ENCODE data around the gene DPP8. TPM values are rescaled to one million over a fixed set of nuclear protein-coding genes. Genes with fewer than 3 reads are reported as not detected.
A peak's percentile ranks its signal among the peaks of the same experiment; 100 is the strongest.
"Not testable (repeated sequence)": the region's sequence is repeated elsewhere in the genome, so short reads cannot be mapped to it uniquely, and the experiment has no call there.

Gene DPP8
- total RNA-seq, 2 experiments from 2014 or later, result 25.8 to 26.4 TPM

GRCh38 chr15:65468229-65468909 is 49.1 kb downstream of the DPP8 start:
- H3K4me3 Mint-ChIP-seq, result no peak overlapping the region
- H3K4me1 Mint-ChIP-seq, result no peaks in the 10 kb centered on the region
- H3K9me3 Mint-ChIP-seq (ENCODE audit: low read depth), result no peaks in the 10 kb centered on the region
- ChIA-PET CTCF (no interaction called here), POLR2A (interaction anchor here (0.6 kb wide), 3 partner anchors 24 to 167 kb away, joined by 3 to 8 read pairs (median 3); partner anchors contain the start of gene RNU5B-1)
- intact Hi-C loops (cut with DNase I, micrococcal nuclease), result no loop called here
- H3K36me3 Mint-ChIP-seq (ENCODE audit: low read depth), result peaks cover 29% of the 10 kb centered on the region
- no peak overlapping the region for H3K27ac Mint-ChIP-seq
- H3K27me3 Mint-ChIP-seq, result no peaks in the 10 kb centered on the region
- DNase-seq, result no peak
- no peak for ATAC-seq

DNA sequence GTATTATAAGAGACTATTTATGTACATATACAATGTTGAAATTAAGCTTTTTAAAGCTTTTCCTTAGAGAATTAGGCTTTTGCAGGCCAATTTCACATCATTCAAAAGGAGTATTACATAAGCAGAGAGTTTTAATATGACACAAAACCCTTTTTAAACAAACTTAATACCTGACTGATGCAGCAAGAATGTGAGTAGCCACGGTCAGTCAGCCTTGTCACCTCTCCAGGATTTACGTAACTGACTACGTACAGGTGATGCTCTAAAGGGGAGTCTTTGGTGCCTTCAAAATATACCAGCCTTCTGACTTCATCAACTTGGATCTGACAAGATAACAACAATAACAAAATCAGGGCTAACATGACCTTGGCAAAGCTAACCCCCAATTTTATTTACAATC is 50.6 kb downstream of the DPP8 start:
- ChIA-PET CTCF (interaction anchor here (0.6 to 1.1 kb wide), 3 partner anchors 85 to 1004 kb away, joined by 3 to 4 read pairs (median 3); no protein-coding TSS in a partner anchor), POLR2A (interaction anchor here (0.7 kb wide), 1 partner anchor 112 kb away, joined by 3 read pairs; no protein-coding TSS in a partner anchor)
- H3K4me1 Mint-ChIP-seq, result no peaks in the 10 kb centered on the region
- H3K4me3 Mint-ChIP-seq, result no peak overlapping the region
- ATAC-seq (no peak), DNase-seq (no peak)
- peaks cover 26% of the 10 kb centered on the region for H3K36me3 Mint-ChIP-seq (ENCODE audit: low read depth)
- intact Hi-C loops (cut with DNase I, micrococcal nuclease), result no loop called here
- H3K27ac Mint-ChIP-seq, result no peak overlapping the region
- H3K27me3 Mint-ChIP-seq, result no peaks in the 10 kb centered on the region
- H3K9me3 Mint-ChIP-seq (ENCODE audit: low read depth), result no peaks in the 10 kb centered on the region

DNA sequence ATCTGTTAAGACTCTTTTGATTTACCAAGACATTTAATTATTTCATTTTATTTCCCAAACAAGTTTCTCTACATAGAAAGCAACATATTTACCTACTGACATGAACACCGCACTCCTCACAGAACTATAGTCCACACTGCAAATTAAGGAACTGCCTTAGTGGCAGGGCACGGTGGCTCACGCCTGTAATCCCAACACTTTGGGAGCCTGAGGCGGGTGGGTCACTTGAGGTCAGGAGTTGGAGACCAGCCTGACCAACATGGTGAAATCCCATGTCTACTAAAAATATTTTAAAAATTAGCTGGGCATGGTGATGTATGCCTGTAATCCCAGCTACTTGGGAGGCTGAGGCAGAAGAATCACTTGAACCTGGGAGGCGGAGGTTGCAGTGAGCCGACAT is 54.4 kb downstream of the DPP8 start:
- H3K4me1 Mint-ChIP-seq; DNase-seq; H3K9me3 Mint-ChIP-seq (ENCODE audit: low read depth); H3K4me3 Mint-ChIP-seq; H3K27me3 Mint-ChIP-seq; intact Hi-C loops (cut with DNase I, micrococcal nuclease); POLR2A ChIA-PET; ATAC-seq; H3K27ac Mint-ChIP-seq: not testable (repeated sequence)
- peaks cover 27% of the 10 kb centered on the region for H3K36me3 Mint-ChIP-seq (ENCODE audit: low read depth)
- CTCF ChIA-PET, result interaction anchor here (1.3 kb wide), 1 partner anchor 11 kb away, joined by 3 read pairs; no protein-coding TSS in a partner anchor

DNA sequence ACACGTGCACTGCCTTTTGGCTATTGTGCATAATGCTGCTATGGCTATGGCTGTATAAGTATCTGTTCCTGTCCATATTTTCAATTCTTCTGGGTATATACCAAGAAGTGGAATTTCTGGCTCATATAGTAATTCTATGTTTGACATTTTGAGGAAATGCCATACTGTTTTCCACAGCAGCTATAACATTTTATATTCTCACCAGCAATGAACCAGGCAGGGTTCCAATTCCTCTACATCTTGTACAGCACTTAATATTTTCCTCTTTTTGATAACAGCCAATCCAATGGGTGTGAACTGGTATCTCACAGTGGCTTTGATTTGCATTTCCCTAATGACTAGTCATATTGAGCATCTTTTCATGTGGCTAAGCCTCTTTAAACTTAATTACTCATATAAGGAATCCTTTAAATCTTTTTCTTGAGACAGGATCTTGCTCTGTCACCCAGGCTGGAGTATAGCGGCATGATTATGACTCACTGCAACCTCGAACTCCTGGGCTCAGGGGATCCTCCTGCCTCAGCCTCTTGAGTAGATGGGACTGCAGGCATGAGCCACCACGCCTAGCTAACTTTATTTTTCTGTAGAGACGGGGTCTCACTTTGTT is 56.6 kb downstream of the DPP8 start:
- CTCF ChIA-PET, result interaction anchor here (0.6 to 1.0 kb wide), 4 partner anchors 18 to 1688 kb away, joined by 3 read pairs; no protein-coding TSS in a partner anchor
- Mint-ChIP-seq H3K4me1 (peaks cover 10% of the 10 kb centered on the region), H3K27ac (peak overlapping the region; percentile 12), H3K27me3 (no peaks in the 10 kb centered on the region), H3K4me3 (no peak overlapping the region), H3K9me3 (ENCODE audit: low read depth) (no peaks in the 10 kb centered on the region), H3K36me3 (ENCODE audit: low read depth) (peaks cover 30% of the 10 kb centered on the region)
- intact Hi-C loops (cut with DNase I, micrococcal nuclease), result loop anchor here in 1 of 2 experiments (1.0 to 2.0 kb wide), 3 partner anchors 56 to 426 kb away; partner anchors contain the start of genes DPP8 and HACD3
- POLR2A ChIA-PET, result no interaction called here
- peak; percentile 99 for ATAC-seq
- peak; percentile 72 for DNase-seq

GRCh38 chr15:65455256-65455655 is 62.2 kb downstream of the DPP8 start:
- CTCF ChIA-PET, result interaction anchor here (0.6 to 1.1 kb wide), 2 partner anchors 33 to 34 kb away, joined by 3 read pairs; no protein-coding TSS in a partner anchor
- POLR2A ChIA-PET; H3K4me1 Mint-ChIP-seq; H3K9me3 Mint-ChIP-seq (ENCODE audit: low read depth); H3K4me3 Mint-ChIP-seq; ATAC-seq; intact Hi-C loops (cut with DNase I, micrococcal nuclease); H3K27me3 Mint-ChIP-seq; H3K27ac Mint-ChIP-seq; DNase-seq: not testable (repeated sequence)
- peaks cover 27% of the 10 kb centered on the region for H3K36me3 Mint-ChIP-seq (ENCODE audit: low read depth)

DNA sequence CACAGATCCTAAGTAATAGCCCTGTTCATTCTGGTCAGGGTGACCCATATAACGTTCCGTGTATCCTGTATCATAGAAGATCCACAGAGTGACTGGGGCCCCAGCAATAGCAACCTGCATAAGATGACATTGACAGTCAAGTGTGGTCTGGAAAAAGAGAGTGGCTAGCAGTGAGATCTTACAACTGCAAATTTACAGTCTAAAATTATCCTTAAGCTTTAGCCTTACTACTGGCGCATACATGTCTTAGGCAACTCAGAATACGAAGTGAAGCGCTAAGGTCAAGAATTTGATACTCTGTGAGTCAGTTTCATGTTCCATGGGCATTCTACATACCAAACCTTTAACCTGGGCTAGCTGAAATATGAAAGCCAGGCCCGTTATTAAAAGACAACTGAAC is 65.5 kb downstream of the DPP8 start:
- no peak for ATAC-seq
- Mint-ChIP-seq H3K27me3 (no peaks in the 10 kb centered on the region), H3K27ac (no peak overlapping the region), H3K36me3 (ENCODE audit: low read depth) (peaks cover 30% of the 10 kb centered on the region), H3K9me3 (ENCODE audit: low read depth) (no peaks in the 10 kb centered on the region), H3K4me3 (no peak overlapping the region), H3K4me1 (no peaks in the 10 kb centered on the region)
- no peak for DNase-seq
- ChIA-PET POLR2A (no interaction called here), CTCF (no interaction called here)
- intact Hi-C loops (cut with DNase I, micrococcal nuclease), result no loop called here

DNA sequence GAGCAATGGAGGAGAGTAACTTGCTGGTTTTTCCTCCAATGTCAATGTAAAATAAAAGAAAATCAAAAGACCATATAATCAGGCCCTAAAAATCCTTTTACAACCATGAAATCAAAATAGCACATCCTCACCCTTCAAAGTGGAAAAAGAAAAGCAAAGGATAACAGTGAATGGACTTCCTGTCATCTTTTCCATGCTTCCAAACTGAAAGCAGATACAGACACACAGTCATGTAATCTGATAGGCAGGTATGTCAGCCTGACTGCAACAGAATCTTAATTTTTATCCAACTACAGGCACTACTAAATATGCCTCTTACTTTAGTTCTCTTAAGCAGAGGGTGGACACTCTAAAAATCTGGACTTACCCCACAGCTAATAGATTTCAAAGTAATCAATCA is 66.9 kb downstream of the DPP8 start:
- Mint-ChIP-seq H3K27ac (no peak overlapping the region), H3K4me3 (no peak overlapping the region), H3K36me3 (ENCODE audit: low read depth) (peaks cover 26% of the 10 kb centered on the region), H3K9me3 (ENCODE audit: low read depth) (no peaks in the 10 kb centered on the region), H3K4me1 (no peaks in the 10 kb centered on the region), H3K27me3 (no peaks in the 10 kb centered on the region)
- CTCF ChIA-PET, result no interaction called here
- no peak for DNase-seq
- POLR2A ChIA-PET, result no interaction called here
- intact Hi-C loops (cut with DNase I, micrococcal nuclease), result no loop called here
- no peak for ATAC-seq

GRCh38 chr15:65447145-65447544 is 70.3 kb downstream of the DPP8 start:
- Mint-ChIP-seq H3K36me3 (ENCODE audit: low read depth) (peaks cover 33% of the 10 kb centered on the region), H3K4me1 (no peaks in the 10 kb centered on the region), H3K27ac (no peak overlapping the region), H3K4me3 (no peak overlapping the region), H3K9me3 (ENCODE audit: low read depth) (no peaks in the 10 kb centered on the region), H3K27me3 (no peaks in the 10 kb centered on the region)
- intact Hi-C loops (cut with DNase I, micrococcal nuclease), result no loop called here
- DNase-seq (no peak), ATAC-seq (no peak)
- CTCF ChIA-PET, result no interaction called here
- POLR2A ChIA-PET, result interaction anchor here (0.5 kb wide), 1 partner anchor 948 kb away, joined by 3 read pairs; no protein-coding TSS in a partner anchor

DNA sequence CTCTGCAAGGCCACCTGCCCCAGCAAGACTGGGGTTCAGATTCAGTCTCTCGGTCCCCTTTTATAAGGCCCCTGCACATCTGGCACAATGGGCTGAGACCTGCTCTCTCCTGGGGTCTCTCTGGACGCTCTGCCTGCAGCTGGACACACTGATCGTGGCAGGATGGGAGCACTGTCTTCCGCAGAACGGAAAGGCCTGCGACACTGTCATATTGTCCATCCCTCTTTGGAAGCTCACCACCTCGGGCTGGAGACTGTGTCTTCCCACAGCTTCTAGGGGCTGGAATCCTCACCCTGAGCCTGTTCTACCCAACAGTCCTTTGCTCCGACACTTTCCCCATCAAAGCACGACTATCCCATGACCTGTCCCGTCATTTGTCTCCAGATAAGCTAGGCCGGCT is 83.3 kb downstream of the DPP8 start:
- H3K4me1 Mint-ChIP-seq, result no peaks in the 10 kb centered on the region
- no peak overlapping the region for H3K4me3 Mint-ChIP-seq
- no peak for ATAC-seq
- intact Hi-C loops (cut with DNase I, micrococcal nuclease), result no loop called here
- no peaks in the 10 kb centered on the region for H3K36me3 Mint-ChIP-seq (ENCODE audit: low read depth)
- peaks cover 2% of the 10 kb centered on the region for H3K27me3 Mint-ChIP-seq
- H3K9me3 Mint-ChIP-seq (ENCODE audit: low read depth), result no peaks in the 10 kb centered on the region
- no peak for DNase-seq
- CTCF ChIA-PET, result interaction anchor here (0.6 to 0.7 kb wide), 2 partner anchors 12 to 47 kb away, joined by 3 to 4 read pairs; no protein-coding TSS in a partner anchor
- POLR2A ChIA-PET, result interaction anchor here (1.0 kb wide), 1 partner anchor 15 kb away, joined by 3 read pairs; no protein-coding TSS in a partner anchor
- no peak overlapping the region for H3K27ac Mint-ChIP-seq

GRCh38 chr15:65431731-65432130 is 85.8 kb downstream of the DPP8 start:
- H3K36me3 Mint-ChIP-seq (ENCODE audit: low read depth), result no peaks in the 10 kb centered on the region
- ATAC-seq (no peak), DNase-seq (no peak)
- no peaks in the 10 kb centered on the region for H3K4me1 Mint-ChIP-seq
- H3K27me3 Mint-ChIP-seq, result peaks cover 2% of the 10 kb centered on the region
- no peak overlapping the region for H3K4me3 Mint-ChIP-seq
- intact Hi-C loops (cut with DNase I, micrococcal nuclease), result no loop called here
- ChIA-PET POLR2A (no interaction called here), CTCF (no interaction called here)
- no peak overlapping the region for H3K27ac Mint-ChIP-seq
- H3K9me3 Mint-ChIP-seq (ENCODE audit: low read depth), result no peaks in the 10 kb centered on the region

DNA sequence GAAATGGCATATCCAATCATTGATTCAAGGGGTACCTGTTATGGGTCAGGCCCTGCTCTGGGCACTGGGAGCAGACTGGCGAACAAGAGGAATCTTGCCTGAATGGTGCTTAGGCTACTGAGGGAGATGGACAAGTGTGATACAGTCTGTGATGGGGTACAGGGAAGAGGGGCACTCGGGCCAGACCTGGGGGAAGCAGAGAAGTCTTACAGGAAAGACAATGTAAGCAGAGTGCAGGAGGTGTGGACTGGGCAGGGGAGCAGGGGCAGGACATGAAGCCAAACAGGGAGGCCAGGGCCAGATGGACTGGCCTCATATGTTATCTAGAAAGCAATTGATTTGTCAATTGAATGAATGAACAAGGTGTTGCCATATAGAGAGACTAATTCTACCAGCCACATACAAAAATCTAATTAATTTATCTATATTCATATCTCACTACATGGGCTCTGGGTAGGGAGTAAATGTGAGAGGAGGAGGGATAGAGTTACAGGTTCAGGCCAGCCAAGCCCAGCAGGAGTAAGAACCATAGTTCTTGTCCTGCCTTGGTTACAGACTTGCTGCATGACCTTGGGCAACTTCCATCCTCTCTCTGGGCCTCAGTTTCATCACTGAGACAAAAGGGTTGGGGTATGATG is 91.2 kb downstream of the DPP8 start:
- POLR2A ChIA-PET, result no interaction called here

More for the DNA sequence above, 91.2 kb downstream of the DPP8 start:
- Mint-ChIP-seq H3K27ac (no peak overlapping the region), H3K4me1 (peaks cover 10% of the 10 kb centered on the region), H3K4me3 (no peak overlapping the region), H3K36me3 (ENCODE audit: low read depth) (no peaks in the 10 kb centered on the region), H3K27me3 (peaks cover 38% of the 10 kb centered on the region), H3K9me3 (ENCODE audit: low read depth) (no peaks in the 10 kb centered on the region)
- no peak for ATAC-seq
- no peak for DNase-seq
- intact Hi-C loops (cut with DNase I, micrococcal nuclease), result no loop called here
- CTCF ChIA-PET, result interaction anchor here (1.0 kb wide), 1 partner anchor 13 kb away, joined by 4 read pairs; no protein-coding TSS in a partner anchor

Measured in activated CD4-positive, alpha-beta T cell treated with anti-CD3 and anti-CD28 coated beads for 36 hours (primary cell).